Small intestine (tissue), 7 donors: ENCODE data around the gene MTMR12. TPM values are rescaled to one million over a fixed set of nuclear protein-coding genes. Genes with fewer than 3 reads are reported as not detected.
A peak's percentile ranks its signal among the peaks of the same experiment; 100 is the strongest.

Experiments
- DNase-seq, 2 donors: peaks; one replicate each; pipeline versions ENCODE4 v3.0.0 to v3.0.0-alpha.2; 2013
- FAIRE-seq: peaks from 2 replicates; lab custom pipeline; 2012; peaks lifted over from hg19 to GRCh38; lab: Jason Lieb, UNC
- H3K27ac ChIP-seq, 3 donors: one replicate each; pipeline ENCODE4 v1.5.1; 2013; ENCODE audit warnings: low read length in 2 of 3, mild to moderate bottlenecking in 2 of 3, control low read depth in 1 of 3, inconsistent platforms in 1 of 3, low read depth in 1 of 3, moderate library complexity in 1 of 3
- H3K27me3 ChIP-seq, 3 donors: one replicate each; pipeline ENCODE4 v1.6.1; 2013; ENCODE audit warnings: low read length in 3 of 3, inconsistent platforms in 1 of 3; ENCODE audit not compliant: control insufficient read depth in 3 of 3, insufficient read depth in 3 of 3
- H3K36me3 ChIP-seq, 3 donors: one replicate each; pipeline ENCODE4 v1.6.1; 2013; ENCODE audit warnings: low read length in 3 of 3, inconsistent platforms in 1 of 3, low read depth in 1 of 3, mild to moderate bottlenecking in 1 of 3, moderate library complexity in 1 of 3; ENCODE audit not compliant: control insufficient read depth in 3 of 3, insufficient read depth in 2 of 3
- H3K4me1 ChIP-seq, 3 donors: one replicate each; pipeline ENCODE4 v1.6.1; 2013; ENCODE audit warnings: low read length in 2 of 3, inconsistent platforms in 1 of 3, low read depth in 1 of 3, mild to moderate bottlenecking in 1 of 3, moderate library complexity in 1 of 3; ENCODE audit not compliant: control insufficient read depth in 3 of 3, insufficient read depth in 2 of 3
- H3K4me3 ChIP-seq, 3 donors: one replicate each; pipeline ENCODE4 v1.5.1; 2013; ENCODE audit warnings: low read length in 3 of 3, control low read depth in 1 of 3, inconsistent platforms in 1 of 3, low read depth in 1 of 3, mild to moderate bottlenecking in 1 of 3, moderate library complexity in 1 of 3
- H3K9me3 ChIP-seq, 2 donors: one replicate each; pipeline ENCODE4 v1.6.1; 2013; ENCODE audit warnings: low read depth in 1 of 2, low read length in 1 of 2; ENCODE audit not compliant: control insufficient read depth in 2 of 2, insufficient read depth in 1 of 2
- WGBS, 3 donors: extraction: QIAGEN DNeasy Blood & Tissue Kit; methylation state at CpG; one replicate each; pipeline ENCODE4 v1.1.7; 2013; 5-methylcytosine and 5-hydroxymethylcytosine counted together
- polyA plus RNA-seq, 4 donors: library from polyadenylated mRNA; stranded (reverse) in 3 of 4; unstranded in 1 of 4; fragments of 200-250 nt in 3 of 4; fragments of 120-200 nt in 1 of 4; gene quantifications; one replicate each; pipeline versions ENCODE4 v1.2.1 to v1.2.3, GENCODE V29; 2013
- donor health status: healthy with polysubstance abuse.
- donor health status: control.
- donor health status: control.
- donor health status: Bipolar disorder and iron deficiency.
- donor health status: healthy.

Gene MTMR12
- polyA plus RNA-seq, 4 donors: 5.9 to 19.2 (median 9.6) TPM

- Histone ChIP-seq H3K9me3 (peaks cover 0 to 6% of the 10 kb centered on the region in 2 donors), H3K4me1 (peaks cover 0 to 3% (median 0%) of the 10 kb centered on the region in 3 donors), H3K27ac (peak overlapping the region in 1 of 3 donors; percentile 69), H3K4me3 (no peak overlapping the region), H3K27me3 (no peaks in the 10 kb centered on the region), H3K36me3 (no peaks in the 10 kb centered on the region)
- FAIRE-seq (no peak), DNase-seq (no peak)
- WGBS, 3 donors: 93 to 100% (median 97%) methylated on average over 4 of the region's 4 CpGs
Measured at GRCh38 chr5:32207355-32207634, 105.4 kb downstream of the MTMR12 start.

GRCh38 chr5:32206509-32207354 lies 106.0 kb downstream of the MTMR12 start:
- peak overlapping the region in 1 of 3 donors; percentile 69 for H3K27ac ChIP-seq
- no peaks in the 10 kb centered on the region for H3K27me3 ChIP-seq
- H3K4me3 ChIP-seq: no peak overlapping the region
- H3K36me3 ChIP-seq: no peaks in the 10 kb centered on the region
- peaks cover 0 to 3% (median 0%) of the 10 kb centered on the region in 3 donors for H3K4me1 ChIP-seq
- no peak for FAIRE-seq
- WGBS, 3 donors: 73 to 90% (median 89%) methylated on average over 13 of the region's 13 CpGs
- DNase-seq: no peak
- H3K9me3 ChIP-seq: peaks cover 0 to 6% of the 10 kb centered on the region in 2 donors

GRCh38 chr5:32206053-32206452 lies 106.7 kb downstream of the MTMR12 start:
- H3K36me3 ChIP-seq: no peaks in the 10 kb centered on the region
- FAIRE-seq (no peak), DNase-seq (no peak)
- no peaks in the 10 kb centered on the region for H3K27me3 ChIP-seq
- no peak overlapping the region for H3K4me3 ChIP-seq
- WGBS, 3 donors: 51 to 80% (median 69%) methylated on average over 5 of the region's 5 CpGs
- no peak overlapping the region for H3K27ac ChIP-seq
- peaks cover 0 to 6% of the 10 kb centered on the region in 2 donors for H3K9me3 ChIP-seq
- peaks cover 0 to 2% (median 0%) of the 10 kb centered on the region in 3 donors for H3K4me1 ChIP-seq

GRCh38 chr5:32202394-32202793 lies 110.3 kb downstream of the MTMR12 start:
- FAIRE-seq (no peak), DNase-seq (no peak)
- Histone ChIP-seq H3K27ac (no peak overlapping the region), H3K4me3 (no peak overlapping the region), H3K4me1 (no peaks in the 10 kb centered on the region), H3K27me3 (no peaks in the 10 kb centered on the region), H3K9me3 (peaks cover 0 to 4% of the 10 kb centered on the region in 2 donors), H3K36me3 (no peaks in the 10 kb centered on the region)
- WGBS, 3 donors: 83 to 91% (median 84%) methylated on average over 2 of the region's 2 CpGs

GRCh38 chr5:32201122-32201753 lies 111.5 kb downstream of the MTMR12 start:
- no peak for DNase-seq
- no peak for FAIRE-seq
- no peaks in the 10 kb centered on the region for H3K4me1 ChIP-seq
- no peaks in the 10 kb centered on the region for H3K27me3 ChIP-seq
- H3K4me3 ChIP-seq: no peak overlapping the region
- H3K9me3 ChIP-seq: no peaks in the 10 kb centered on the region
- no peaks in the 10 kb centered on the region for H3K36me3 ChIP-seq
- H3K27ac ChIP-seq: no peak overlapping the region
- WGBS, 3 donors: 13 to 35% (median 16%) methylated on average over 3 of the region's 3 CpGs

GRCh38 chr5:32197032-32197431 lies 115.7 kb downstream of the MTMR12 start:
- 80 to 87% (median 86%) methylated on average over 6 of the region's 6 CpGs for WGBS, 3 donors
- no peak for FAIRE-seq
- H3K27ac ChIP-seq: no peak overlapping the region

GRCh38 chr5:32195265-32195664 lies 117.5 kb downstream of the MTMR12 start:
- Histone ChIP-seq H3K9me3 (no peaks in the 10 kb centered on the region), H3K27ac (no peak overlapping the region), H3K36me3 (no peaks in the 10 kb centered on the region), H3K27me3 (no peaks in the 10 kb centered on the region), H3K4me1 (peaks cover 0 to 6% (median 0%) of the 10 kb centered on the region in 3 donors), H3K4me3 (no peak overlapping the region)
- FAIRE-seq (no peak), DNase-seq (no peak)
- 92 to 96% (median 93%) methylated on average over 5 of the region's 5 CpGs for WGBS, 3 donors

More at GRCh38 chr5:32197032-32197431, 115.7 kb downstream of the MTMR12 start:
- H3K36me3 ChIP-seq: no peaks in the 10 kb centered on the region
- no peak overlapping the region for H3K4me3 ChIP-seq
- H3K9me3 ChIP-seq: no peaks in the 10 kb centered on the region
- no peak for DNase-seq
- H3K27me3 ChIP-seq: no peaks in the 10 kb centered on the region
- H3K4me1 ChIP-seq: peaks cover 0 to 6% (median 0%) of the 10 kb centered on the region in 3 donors

- FAIRE-seq (no peak), DNase-seq (peak; percentile 71 to 74)
- peaks cover 0 to 6% (median 0%) of the 10 kb centered on the region in 3 donors for H3K4me1 ChIP-seq
- WGBS, 3 donors: 5 to 12% (median 11%) methylated on average over 7 of the region's 7 CpGs
- no peak overlapping the region for H3K4me3 ChIP-seq
- H3K27ac ChIP-seq: peak overlapping the region in 2 of 3 donors; percentile 33 to 55
- H3K36me3 ChIP-seq: no peaks in the 10 kb centered on the region
- no peaks in the 10 kb centered on the region for H3K27me3 ChIP-seq
- no peaks in the 10 kb centered on the region for H3K9me3 ChIP-seq
Measured at GRCh38 chr5:32193591-32193990, 119.1 kb downstream of the MTMR12 start.
